Anterior cingulate cortex (tissue), 58 donors: ENCODE results near the gene SNAP91.
"Not testable (repeated sequence)": the region's sequence is repeated elsewhere in the genome, so short reads cannot be mapped to it uniquely, and the experiment has no call there.

Experiments used
- DNase-seq, 58 donors: peaks; one replicate each; lab custom pipeline; 2025; lab: John Stamatoyannopoulos, UW

Gene SNAP91, protein sequence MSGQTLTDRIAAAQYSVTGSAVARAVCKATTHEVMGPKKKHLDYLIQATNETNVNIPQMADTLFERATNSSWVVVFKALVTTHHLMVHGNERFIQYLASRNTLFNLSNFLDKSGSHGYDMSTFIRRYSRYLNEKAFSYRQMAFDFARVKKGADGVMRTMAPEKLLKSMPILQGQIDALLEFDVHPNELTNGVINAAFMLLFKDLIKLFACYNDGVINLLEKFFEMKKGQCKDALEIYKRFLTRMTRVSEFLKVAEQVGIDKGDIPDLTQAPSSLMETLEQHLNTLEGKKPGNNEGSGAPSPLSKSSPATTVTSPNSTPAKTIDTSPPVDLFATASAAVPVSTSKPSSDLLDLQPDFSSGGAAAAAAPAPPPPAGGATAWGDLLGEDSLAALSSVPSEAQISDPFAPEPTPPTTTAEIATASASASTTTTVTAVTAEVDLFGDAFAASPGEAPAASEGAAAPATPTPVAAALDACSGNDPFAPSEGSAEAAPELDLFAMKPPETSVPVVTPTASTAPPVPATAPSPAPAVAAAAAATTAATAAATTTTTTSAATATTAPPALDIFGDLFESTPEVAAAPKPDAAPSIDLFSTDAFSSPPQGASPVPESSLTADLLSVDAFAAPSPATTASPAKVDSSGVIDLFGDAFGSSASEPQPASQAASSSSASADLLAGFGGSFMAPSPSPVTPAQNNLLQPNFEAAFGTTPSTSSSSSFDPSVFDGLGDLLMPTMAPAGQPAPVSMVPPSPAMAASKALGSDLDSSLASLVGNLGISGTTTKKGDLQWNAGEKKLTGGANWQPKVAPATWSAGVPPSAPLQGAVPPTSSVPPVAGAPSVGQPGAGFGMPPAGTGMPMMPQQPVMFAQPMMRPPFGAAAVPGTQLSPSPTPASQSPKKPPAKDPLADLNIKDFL

DNA sequence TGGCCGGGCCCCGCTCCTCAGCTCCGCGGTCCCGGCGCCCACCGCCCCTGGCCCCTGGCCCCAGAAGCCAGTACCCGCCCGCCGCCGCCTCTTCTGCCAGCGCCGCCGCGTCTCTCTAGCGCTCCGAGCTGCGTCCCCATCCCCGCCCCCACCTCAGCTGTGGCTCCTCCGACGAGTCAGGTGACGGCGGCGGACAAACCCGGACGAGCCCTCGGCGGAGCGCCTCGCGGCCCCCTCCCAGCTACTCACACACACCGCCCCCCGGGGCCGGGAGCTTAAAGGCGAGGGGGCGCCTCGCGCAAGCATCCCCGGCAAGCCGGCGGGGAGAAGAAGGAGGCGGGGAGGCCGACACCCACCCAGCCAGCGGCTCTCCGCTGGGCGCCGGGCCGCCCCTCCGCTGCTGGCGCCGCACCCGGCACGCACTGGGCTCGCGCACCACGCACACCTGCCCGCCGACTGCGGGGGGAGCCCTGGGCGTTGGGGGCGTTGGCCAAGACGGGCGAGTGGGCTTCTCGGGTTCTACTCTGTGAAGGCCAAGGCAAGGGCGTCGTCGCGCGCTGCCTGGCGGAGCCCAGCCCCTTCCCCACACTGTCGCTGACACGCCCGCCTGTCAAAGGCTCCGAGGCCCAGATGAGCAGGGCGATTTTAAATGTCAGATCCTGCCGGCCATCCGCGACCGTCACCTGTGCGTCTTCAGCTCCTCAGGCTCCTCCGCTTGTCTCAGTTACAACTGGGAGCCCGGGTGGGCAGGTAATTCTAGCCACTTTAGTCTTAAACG lies at the start of gene SNAP91:
SNAP91 (minus strand) TSS at position 132 of the 778 bp plus-strand sequence. CDS start 1,174 bp downstream, outside the sequence.
- DNase-seq, result peak in 57 of 58 donors; percentile 24 to 91 (median 75)

DNA sequence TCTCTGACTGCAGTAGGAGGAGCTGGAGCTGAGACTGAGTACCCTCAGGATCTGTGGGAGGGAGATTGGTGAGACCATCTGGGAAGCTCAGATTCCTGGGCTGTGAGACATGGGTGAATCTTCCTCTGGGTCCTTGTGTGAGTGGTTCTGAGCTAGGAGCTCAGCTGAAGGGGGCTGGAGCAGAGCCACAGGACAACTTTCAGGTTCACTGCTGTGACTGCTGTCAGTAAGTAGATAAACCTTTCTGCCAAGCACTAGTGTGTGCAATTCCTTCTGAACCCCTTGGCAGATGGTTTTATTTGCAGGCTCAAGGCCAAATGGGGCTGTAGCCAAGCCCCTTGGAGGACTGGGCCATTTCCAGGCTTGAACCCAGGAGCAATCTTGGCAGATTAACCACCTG lies 49.6 kb upstream of the SNAP91 start:
- no peak for DNase-seq

DNA sequence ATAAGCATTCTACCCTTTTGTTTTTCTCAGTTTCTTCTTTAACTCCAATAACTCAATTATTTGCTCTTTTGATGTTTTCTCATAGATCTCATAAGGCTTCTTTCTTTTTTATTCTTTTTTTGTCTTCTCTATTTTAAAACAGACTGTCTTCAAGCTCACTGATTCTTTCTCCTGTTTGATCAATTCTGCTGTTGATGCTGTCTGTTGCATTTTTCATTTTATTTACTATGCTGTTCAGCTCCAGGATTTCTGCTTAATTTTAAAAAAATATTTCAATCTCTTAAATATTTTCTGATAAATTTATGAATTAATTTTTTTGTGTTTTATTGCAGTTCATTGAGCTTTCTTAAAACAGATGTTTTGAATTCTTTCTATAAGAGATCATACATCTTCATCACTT lies 48.1 kb upstream of the SNAP91 start:
- no peak for DNase-seq

DNA sequence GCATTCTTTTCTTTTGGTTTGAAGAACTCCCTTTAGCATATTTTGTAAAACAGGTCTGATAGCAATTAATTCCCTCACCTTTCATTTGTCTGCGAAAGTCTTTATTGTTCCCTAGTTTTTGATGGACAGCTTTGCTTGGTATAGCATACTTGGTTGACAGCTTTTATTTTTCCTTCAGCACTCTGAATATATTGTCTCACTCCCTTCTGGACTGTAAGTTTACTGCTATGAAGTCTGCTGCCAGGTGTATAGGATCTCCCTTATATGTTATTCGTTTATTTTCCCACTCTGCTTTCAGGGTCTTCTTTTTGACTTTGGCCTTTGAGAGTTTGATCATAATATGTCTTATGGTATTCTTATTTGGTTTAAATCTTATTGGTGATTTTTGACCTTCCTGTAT lies 47.7 kb upstream of the SNAP91 start:
- DNase-seq, result no peak

DNA sequence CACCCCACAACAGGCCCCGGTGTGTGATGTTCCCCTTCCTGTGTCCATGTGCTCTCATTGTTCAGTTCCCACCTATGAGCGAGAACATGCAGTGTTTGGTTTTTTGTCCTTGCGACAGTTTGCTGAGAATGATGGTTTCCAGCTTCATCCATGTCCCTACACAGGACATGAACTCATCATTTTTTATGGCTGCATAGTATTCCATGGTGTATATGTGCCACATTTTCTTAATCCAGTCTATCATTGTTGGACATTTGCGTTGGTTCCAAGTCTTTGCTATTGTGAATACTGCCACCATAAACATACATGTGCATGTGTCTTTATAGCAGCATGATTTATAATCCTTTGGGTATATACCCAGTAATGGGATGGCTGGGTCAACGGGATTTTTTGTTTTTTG lies 43.5 kb upstream of the SNAP91 start:
- DNase-seq, result not testable (repeated sequence)

DNA sequence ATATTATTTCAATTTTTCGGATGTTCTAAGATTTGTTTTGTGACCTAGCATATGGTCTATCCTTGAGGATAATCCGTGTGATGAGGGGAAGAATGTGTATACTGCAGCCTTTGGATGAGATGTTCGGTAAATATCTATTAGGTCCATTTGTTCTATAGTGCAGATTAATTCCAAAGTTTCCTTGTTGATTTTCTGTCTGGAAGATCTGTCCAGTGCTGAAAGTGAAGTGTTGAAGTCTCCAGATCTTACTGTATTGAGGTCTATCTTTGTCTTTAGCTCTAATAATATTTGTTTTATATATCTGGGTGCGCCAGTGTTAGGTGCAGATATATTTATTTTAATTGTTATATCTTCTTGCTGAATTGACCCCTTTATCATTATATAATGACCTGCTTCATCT lies 32.2 kb upstream of the SNAP91 start:
- DNase-seq, result no peak

DNA sequence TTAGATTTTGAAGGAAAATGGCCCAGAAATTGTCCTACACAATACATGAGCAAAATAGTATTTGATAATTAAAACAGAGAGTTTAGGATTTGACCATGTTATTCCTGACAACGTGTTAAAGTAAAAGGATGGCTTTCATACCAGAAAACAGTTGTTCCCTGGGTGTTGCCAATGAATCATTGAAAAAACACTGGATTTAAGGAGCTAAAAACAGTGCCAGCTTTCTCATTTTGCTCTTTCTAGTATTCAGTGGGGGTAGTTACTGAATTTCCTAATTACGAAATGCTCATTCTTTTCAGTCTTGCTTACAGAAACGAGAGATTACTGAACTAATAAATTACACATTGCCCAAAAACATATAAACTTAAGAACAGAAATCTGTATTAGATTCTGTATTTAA lies 26.6 kb upstream of the SNAP91 start:
- DNase-seq, result no peak

DNA sequence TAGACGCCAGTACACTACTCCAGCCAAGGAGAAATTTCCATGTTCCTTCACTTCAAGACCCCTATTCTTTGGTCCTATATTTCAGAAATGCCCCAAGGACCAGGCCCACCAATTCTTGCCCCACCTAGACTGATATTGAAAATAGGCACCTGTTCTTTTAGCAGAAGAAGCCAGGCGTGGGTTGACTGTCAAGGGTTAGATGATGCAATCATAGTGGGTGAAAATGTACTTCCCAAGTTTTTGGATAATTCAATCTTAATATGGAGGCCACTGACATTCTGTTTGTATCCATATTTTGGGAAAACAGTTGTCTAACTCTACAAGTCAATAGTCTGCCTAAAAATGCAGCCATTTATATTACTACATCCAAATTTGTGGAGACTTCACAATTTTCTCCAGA lies 21.0 kb upstream of the SNAP91 start:
- no peak for DNase-seq

DNA sequence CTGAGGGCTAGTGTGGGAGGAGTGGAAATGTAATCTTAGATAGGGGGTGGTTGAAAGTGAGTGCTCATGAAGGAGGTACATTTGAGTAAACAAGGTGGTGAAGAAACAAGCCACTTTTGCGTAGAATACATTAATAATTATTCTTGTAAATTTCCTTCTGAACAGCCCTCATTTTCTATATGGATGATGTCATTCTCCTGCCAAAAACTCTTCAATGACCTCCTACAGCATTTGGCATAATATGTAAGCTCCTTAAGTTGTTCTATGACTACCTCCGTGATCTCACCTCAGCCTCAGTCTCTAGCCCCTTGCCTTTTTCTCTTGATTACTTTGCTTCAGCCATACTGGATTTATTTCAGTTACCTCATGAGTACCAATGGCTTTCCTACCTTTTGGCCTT lies 14.0 kb upstream of the SNAP91 start:
- DNase-seq, result no peak

DNA sequence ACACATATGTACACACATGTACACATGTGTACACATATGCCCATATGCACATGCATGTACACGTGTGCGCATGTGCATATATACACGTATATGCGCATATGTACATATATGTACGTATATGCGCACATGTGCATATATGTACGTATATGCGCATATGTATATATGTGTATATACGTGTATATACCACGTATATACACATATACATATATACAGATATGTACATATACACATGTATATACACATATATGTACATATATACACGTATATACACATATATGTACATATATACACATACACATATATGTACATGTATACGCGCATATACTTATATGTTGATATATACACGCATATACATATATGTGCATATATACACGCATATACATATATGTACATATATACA lies 8.9 kb upstream of the SNAP91 start:
- no peak for DNase-seq

DNA sequence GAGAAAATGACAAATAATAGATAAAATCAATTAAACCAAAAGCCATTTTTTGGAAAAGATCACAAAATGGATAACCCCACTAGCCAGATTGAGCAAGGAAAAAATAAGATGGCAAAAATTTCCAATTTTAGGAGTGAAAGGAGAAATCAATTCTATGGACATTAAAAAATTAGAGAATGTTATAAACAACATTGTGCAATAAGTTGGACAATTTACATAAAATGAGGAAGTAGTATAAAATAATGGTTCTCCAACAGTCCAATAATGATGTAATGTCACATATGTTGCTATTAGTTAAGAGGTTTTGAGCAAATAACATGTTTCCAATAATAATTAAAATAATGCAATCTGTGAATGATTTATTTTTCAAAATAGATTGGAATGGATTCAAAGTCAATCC lies 3.1 kb upstream of the SNAP91 start:
- DNase-seq, result no peak

DNA sequence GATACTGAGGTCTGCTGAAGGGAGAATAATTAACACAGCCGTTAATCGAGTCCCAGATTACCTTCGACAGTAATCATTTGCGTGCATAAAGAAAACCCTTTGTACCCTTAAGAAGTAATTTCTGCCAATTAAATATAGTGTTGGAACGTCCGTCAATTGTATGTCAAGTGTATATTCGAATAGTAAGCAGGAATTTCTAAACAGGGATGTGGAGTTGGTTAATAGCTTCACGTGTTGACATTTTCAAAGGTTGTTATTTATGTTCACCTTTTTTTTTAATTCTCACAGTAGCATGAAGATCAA lies 798 bp upstream of the SNAP91 start:
- DNase-seq, result no peak

DNA sequence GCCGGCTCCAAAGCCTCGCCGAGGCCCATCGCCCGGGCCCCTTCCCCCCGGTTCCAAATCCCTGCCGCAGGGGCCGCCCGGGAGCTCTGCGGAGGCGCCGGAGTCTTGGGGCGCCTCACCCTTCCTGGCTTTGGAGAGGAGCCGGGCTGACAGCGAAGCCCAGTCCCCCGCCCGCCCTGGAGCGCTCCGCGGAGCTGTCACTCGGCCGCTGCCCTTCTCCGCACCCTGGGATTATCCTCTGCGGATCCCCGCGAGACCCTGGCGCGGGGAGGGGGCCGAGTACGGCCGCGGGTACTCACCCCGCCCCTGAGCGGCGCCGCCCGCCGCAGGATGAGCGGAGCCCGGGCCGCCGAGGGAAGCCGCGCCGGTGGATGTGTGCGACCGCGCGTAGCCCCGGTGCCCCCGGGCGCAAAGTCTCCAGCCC lies 343 bp downstream of the SNAP91 start:
- peak in 49 of 58 donors; percentile 6 to 82 (median 50) for DNase-seq

DNA sequence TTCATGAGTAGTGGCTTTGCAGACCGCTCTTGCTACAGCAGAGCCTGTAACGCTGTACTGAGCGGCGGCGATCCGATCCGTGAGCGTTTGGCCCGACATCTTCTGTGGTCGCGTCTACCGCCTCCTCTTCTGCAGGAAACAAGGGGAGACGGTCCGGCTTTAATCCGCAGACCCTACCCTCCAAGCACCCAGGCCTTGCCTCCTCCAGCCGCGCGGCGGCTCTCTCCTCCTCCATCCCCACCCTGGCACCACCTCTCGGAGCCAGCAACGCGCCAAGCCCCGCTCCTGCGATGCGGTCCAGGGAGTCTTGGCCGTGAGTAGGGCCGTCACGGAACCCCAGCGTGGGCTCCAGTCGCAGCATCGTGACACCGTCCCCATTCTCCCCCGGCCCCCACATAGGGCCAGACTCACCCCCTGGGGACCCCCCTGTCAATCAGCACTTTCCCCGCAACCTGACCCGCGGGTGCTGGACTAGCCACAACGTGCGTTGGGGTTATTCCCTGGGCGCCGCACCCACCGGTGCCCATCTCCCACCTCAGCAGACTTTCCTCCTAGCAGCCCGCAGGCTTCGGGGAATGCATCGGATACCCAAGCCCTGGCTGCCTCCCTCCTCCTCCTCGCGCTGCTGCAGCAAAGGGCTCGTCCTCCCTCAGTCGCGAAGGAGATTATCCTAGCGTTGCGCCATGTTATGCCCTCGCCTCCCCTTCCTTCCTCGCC lies 914 bp downstream of the SNAP91 start:
- peak in 57 of 58 donors; percentile 1 to 67 (median 43) for DNase-seq

DNA sequence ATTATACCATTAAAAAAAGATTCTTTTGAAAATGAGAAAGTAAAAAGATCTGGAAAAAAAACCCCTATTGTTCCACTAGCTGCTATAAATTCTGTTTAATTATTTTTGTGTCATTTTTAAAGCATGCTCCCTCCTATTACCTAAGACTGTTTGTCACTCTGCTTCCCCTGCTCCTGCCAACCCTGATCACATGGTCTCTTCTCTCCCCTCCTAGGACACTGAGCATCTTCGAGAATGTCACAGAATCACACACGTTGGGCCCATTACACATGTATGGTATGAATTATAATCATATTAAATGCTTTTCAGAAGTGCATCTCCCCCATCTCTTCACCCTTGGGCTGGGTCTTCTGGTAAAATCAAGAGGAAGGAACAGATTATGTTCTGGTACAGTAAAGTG lies 6.2 kb downstream of the SNAP91 start:
- no peak for DNase-seq

DNA sequence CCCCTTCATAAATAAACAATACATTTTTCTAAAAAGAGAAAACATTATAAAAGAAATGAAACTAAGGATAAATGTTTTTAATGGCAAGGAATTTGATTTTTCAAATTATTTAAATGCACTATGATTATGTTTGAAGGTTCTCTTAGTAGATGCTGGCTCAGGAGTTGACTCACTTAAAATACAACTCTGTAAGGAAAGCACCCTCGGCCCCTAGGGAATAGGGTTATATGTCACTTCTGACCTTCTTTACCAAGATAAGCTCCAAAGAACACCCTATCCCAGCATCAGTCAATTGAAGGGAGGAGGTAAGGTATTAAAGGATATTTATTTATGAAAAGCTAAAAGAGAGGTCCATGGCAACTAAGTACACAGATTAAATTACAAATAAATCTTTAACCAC lies 6.8 kb downstream of the SNAP91 start:
- no peak for DNase-seq

DNA sequence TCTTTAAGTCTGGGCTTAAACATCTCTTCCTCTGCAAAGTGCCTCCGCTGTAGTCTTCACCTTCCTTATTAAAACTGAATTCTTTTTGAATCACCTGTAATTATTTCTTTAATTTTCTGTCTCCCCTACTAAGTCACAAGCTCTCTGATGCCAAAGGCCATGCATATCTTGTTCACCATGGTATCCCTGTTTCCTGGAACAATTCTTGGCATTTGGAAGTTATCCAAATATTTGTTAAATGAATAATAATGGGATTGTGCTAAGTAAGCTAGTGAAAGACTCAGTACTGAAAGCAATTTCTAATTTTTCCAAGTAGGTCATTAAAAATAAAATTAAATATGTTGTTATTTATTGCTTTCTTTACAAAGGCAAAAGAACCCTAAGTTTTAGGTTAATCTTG lies 12.2 kb downstream of the SNAP91 start:
- DNase-seq, result no peak

DNA sequence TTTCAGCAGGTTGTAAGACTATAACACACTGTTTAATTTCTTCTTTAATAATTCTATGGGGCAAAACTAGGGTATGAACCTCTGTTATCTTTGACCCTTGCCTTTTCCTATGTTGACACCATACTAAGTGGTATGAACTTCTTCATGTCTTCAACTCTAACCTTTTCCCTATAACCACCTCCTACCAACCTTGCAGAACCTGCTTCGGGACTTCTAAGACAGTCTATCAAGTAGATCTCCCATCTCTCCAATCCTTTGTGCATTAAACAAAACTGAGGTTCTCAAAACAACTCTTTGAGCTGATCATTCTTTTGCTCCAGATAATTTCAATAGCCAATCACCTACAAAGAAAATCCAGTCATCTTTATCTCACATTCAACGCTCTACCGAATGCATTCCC lies 23.4 kb downstream of the SNAP91 start:
- DNase-seq, result no peak

DNA sequence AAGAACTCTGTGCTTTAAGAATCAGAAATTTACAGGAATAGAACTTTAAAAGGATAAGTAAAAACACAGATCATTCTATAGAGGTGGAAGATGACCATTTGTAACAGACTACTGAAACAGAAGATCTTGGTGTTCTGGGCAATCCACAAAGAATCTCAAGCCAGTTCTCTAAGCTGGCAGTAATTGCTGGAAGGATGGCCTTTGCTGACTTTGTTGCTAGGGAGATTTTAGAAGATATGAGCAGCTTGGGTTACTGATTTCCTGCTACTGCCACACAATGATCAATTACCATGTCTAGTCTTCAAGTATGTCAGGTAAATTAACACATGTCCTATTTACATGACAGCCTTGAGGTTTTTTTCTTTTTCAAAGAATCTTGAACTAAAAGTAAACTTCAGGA lies 31.1 kb downstream of the SNAP91 start:
- no peak for DNase-seq

DNA sequence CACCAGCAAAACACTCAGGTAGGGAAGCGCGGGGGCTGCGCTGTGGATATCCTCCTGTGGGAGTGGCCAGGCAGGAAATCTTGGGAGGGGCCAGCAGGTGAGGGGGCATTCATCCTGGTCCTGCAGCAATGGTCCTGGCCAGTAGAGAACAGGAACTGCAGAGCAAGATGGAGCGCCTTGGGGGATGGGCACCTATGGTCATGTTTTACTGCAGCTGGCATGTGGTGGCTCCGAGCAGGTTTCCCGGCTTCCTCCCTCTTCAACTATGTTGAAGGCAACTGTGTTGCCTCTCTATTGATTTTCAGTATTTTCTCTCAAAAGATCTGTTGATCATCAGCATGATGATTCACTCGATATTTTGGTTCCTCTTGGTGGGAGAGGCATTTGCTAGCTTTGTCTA lies 70.9 kb downstream of the SNAP91 start:
- no peak for DNase-seq
